Measurements from ENCODE around the gene COMMD7.

COMMD7 gene

DNA sequence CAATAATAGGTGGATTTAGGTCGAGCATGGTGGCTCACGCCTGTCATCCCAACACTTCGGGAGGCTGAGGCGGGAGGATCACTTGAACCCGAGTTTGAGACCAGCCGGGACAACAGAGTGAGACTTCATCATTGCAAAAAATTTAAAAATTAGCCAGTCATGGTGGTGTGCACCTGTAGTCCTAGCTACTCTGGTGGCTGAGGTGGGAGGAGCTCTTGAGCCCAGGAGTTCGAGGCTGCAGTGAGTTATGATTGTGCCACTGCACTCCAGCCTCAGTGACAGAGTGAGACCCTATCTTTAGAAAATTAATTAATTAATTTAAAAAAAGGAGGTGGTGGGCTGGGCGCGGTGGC is 56.1 kb downstream of the COMMD7 start:
- Histone ChIP-seq H2AFZ (ENCODE audit: low read depth) (no peak overlapping the region), H4K20me1 (ENCODE audit: insufficient read depth) (no peaks in the 10 kb centered on the region), H3K79me2 (ENCODE audit: insufficient read depth, low read depth) (no peaks in the 10 kb centered on the region), H3K4me3 (IDR thresholded peaks at IDR 0.05; ENCODE audit: insufficient read depth, low read depth, low read length) (no peak overlapping the region), H3K9ac (no peak overlapping the region), H3K27me3 (ENCODE audit: insufficient read depth, low read depth) (no peaks in the 10 kb centered on the region), H3K4me2 (no peak overlapping the region), H3K27ac (no peak overlapping the region), H3K4me1 (ENCODE audit: low read depth, poor library complexity, severe bottlenecking) (peaks cover 49% of the 10 kb centered on the region), H3K36me3 (ENCODE audit: insufficient read depth) (no peaks in the 10 kb centered on the region)
- TF ChIP-seq, protein P1, sequence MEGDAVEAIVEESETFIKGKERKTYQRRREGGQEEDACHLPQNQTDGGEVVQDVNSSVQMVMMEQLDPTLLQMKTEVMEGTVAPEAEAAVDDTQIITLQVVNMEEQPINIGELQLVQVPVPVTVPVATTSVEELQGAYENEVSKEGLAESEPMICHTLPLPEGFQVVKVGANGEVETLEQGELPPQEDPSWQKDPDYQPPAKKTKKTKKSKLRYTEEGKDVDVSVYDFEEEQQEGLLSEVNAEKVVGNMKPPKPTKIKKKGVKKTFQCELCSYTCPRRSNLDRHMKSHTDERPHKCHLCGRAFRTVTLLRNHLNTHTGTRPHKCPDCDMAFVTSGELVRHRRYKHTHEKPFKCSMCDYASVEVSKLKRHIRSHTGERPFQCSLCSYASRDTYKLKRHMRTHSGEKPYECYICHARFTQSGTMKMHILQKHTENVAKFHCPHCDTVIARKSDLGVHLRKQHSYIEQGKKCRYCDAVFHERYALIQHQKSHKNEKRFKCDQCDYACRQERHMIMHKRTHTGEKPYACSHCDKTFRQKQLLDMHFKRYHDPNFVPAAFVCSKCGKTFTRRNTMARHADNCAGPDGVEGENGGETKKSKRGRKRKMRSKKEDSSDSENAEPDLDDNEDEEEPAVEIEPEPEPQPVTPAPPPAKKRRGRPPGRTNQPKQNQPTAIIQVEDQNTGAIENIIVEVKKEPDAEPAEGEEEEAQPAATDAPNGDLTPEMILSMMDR (conservative IDR thresholded peaks at IDR 0.05; ENCODE audit: low read depth, low read length): no peak

DNA sequence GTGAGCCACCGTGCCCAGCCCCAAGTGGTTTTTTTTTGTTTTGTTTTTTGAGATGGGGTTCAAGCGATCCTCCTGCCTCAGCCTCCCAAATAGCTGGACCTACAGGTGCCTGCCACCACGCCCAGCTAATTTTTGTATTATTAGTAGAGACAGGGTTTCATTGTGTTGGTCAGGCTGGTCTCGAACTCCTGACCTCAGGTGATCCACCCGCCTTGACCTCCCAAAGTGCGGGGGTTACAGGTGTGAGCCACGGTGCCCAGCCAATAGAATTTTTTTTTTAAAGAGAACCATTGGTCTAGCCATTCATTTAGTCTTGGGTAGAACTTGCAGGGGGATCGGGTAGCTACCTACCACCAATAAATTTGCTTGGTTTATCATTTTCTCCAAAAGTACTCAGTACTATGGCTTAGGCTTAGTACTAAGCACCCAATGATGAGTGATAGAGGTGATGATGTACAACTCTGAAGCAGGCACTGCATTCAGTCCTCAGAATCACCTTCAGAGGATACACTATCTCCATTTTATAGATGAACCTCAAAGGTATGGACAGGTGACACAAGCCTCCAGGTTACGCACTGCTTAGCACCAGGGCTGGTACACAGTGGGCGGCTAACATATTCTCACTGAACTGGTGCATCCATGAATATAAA is 56.6 kb downstream of the COMMD7 start:
- Histone ChIP-seq H3K27ac (no peak overlapping the region), H3K79me2 (ENCODE audit: insufficient read depth, low read depth) (no peaks in the 10 kb centered on the region), H2AFZ (ENCODE audit: low read depth) (no peak overlapping the region), H3K4me3 (IDR thresholded peaks at IDR 0.05; ENCODE audit: insufficient read depth, low read depth, low read length) (no peak overlapping the region), H3K36me3 (ENCODE audit: insufficient read depth) (no peaks in the 10 kb centered on the region), H4K20me1 (ENCODE audit: insufficient read depth) (no peaks in the 10 kb centered on the region), H3K27me3 (ENCODE audit: insufficient read depth, low read depth) (no peaks in the 10 kb centered on the region), H3K9ac (no peak overlapping the region), H3K4me1 (ENCODE audit: low read depth, poor library complexity, severe bottlenecking) (peaks cover 52% of the 10 kb centered on the region), H3K4me2 (no peak overlapping the region)
- TF ChIP-seq, protein P1 (conservative IDR thresholded peaks at IDR 0.05; ENCODE audit: low read depth, low read length): no peak

DNA sequence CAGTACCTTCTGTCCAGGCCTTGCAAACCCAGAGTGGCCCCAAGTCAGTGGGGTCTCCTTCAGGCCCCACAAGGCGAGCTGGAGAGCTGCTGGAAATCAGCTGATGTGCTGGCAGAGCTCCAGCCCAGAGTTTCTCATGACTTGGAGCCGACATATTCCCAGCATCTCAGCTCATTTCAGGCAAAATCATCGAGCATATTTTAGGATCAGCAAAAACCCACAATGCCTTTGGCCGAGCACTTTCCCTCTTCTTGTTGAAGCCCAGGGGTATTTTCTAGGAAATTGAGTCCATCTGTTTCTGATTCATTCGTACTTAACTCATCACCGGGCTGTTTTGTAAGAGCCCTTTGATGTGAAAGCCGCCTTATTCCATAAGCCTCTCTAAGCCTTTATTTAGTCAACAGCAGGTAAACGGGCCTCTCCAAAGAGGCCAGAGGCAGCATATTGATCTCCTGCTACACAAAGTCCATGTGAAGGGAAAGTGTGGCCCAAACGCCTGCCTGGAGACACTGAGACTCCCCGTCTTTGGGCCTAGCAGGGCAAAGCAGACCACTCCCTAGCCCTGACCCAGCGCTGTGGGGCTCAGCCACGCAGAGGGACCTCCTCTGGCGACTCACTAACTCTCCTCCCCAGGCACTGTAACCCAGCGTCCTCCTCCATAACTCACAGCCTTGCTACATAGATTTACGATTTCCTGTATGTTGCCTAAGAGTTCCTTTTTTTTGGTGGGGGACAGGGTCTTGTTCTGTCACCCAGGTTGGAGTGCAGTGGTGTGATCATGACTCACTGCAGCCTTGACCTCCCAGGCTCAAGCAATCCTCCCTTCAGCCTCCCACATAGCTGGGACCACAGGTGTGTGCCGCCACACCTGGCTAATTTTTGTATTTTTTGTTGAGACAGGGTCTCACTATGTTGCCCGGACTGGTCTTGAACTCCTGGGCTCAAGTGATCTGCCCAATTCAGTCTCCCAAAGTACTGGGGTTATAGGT is 57.4 kb downstream of the COMMD7 start:
- Histone ChIP-seq H2AFZ (ENCODE audit: low read depth) (no peak overlapping the region), H3K4me1 (ENCODE audit: low read depth, poor library complexity, severe bottlenecking) (peaks cover 55% of the 10 kb centered on the region), H3K27ac (no peak overlapping the region), H3K27me3 (ENCODE audit: insufficient read depth, low read depth) (no peaks in the 10 kb centered on the region), H3K4me3 (IDR thresholded peaks at IDR 0.05; ENCODE audit: insufficient read depth, low read depth, low read length) (no peak overlapping the region), H3K9ac (no peak overlapping the region), H4K20me1 (ENCODE audit: insufficient read depth) (no peaks in the 10 kb centered on the region), H3K36me3 (ENCODE audit: insufficient read depth) (no peaks in the 10 kb centered on the region), H3K4me2 (no peak overlapping the region), H3K79me2 (ENCODE audit: insufficient read depth, low read depth) (no peaks in the 10 kb centered on the region)
- TF ChIP-seq, protein P1 (conservative IDR thresholded peaks at IDR 0.05; ENCODE audit: low read depth, low read length): no peak

DNA sequence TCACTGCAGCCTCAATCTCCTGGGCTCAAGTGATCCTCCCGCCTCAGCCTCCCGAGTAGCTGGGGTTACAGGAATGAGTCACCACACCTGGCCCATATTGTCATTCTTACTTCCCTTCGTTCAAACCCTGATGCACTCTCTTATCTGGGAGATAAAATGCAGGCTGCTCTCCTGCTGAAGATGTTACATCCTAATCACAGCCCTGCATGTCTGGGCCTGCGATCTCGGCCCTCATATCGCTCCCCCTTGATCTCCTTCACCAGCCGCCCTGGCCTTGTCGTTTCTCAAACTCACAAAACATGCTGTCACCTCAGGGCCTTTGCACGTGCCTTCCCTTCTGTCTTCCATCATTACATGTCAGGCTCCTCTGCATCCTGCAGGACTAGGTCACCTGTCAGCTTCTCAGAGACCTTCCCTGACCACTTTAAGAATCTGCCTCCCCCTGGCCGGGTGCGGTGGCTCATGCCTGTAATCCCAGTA is 60.7 kb downstream of the COMMD7 start:
- Histone ChIP-seq H4K20me1 (ENCODE audit: insufficient read depth) (no peaks in the 10 kb centered on the region), H2AFZ (ENCODE audit: low read depth) (no peak overlapping the region), H3K79me2 (ENCODE audit: insufficient read depth, low read depth) (no peaks in the 10 kb centered on the region), H3K4me2 (peak overlapping the region; percentile 72; the same call in 1 of the 2 replicates), H3K4me1 (ENCODE audit: low read depth, poor library complexity, severe bottlenecking) (peaks cover 78% of the 10 kb centered on the region), H3K36me3 (ENCODE audit: insufficient read depth) (no peaks in the 10 kb centered on the region), H3K27ac (peak overlapping the region; percentile 81; the same call in 1 of the 2 replicates), H3K9ac (no peak overlapping the region), H3K27me3 (ENCODE audit: insufficient read depth, low read depth) (no peaks in the 10 kb centered on the region), H3K4me3 (IDR thresholded peaks at IDR 0.05; ENCODE audit: insufficient read depth, low read depth, low read length) (no peak overlapping the region)
- TF ChIP-seq, protein P1 (conservative IDR thresholded peaks at IDR 0.05; ENCODE audit: low read depth, low read length): no peak

Data from KMS-11 (cell line).